ENCODE data around the gene VTI1A. TPM values are rescaled to one million over a fixed set of nuclear protein-coding genes. Genes with fewer than 3 reads are reported as not detected.

The VTI1A gene
- total RNA-seq, 2 donors from 2014 or later, result 58.8 to 65.0 TPM

- Mint-ChIP-seq H3K27ac (no peak overlapping the region), H3K4me3 (no peak overlapping the region), H3K4me1 (peaks cover 2% of the 10 kb centered on the region), H3K36me3 (ENCODE audit: low read depth) (no peaks in the 10 kb centered on the region), H3K27me3 (no peaks in the 10 kb centered on the region)
- ATAC-seq (no peak), DNase-seq (no peak)
- H3K9me3 ChIP-seq (ENCODE audit: control insufficient read depth, low read length, poor library complexity, severe bottlenecking), result no peaks in the 10 kb centered on the region
Measured at GRCh38 chr10:112801004-112801403, 354.0 kb downstream of the VTI1A start.

- H3K27me3 Mint-ChIP-seq, result no peaks in the 10 kb centered on the region
- H3K4me1 Mint-ChIP-seq, result peaks cover 2% of the 10 kb centered on the region
- no peak overlapping the region for H3K4me3 Mint-ChIP-seq
- ATAC-seq, result no peak
- peak overlapping the region; percentile 59 for H3K27ac Mint-ChIP-seq
- DNase-seq, result no peak
- no peaks in the 10 kb centered on the region for H3K36me3 Mint-ChIP-seq (ENCODE audit: low read depth)
- H3K9me3 ChIP-seq (ENCODE audit: control insufficient read depth, low read length, poor library complexity, severe bottlenecking), result no peaks in the 10 kb centered on the region
Measured at GRCh38 chr10:112801748-112802147, 354.7 kb downstream of the VTI1A start.

- Mint-ChIP-seq H3K4me1 (peaks cover 2% of the 10 kb centered on the region), H3K27me3 (no peaks in the 10 kb centered on the region), H3K27ac (no peak overlapping the region), H3K36me3 (ENCODE audit: low read depth) (no peaks in the 10 kb centered on the region), H3K4me3 (no peak overlapping the region)
- DNase-seq (no peak), ATAC-seq (no peak)
- no peaks in the 10 kb centered on the region for H3K9me3 ChIP-seq (ENCODE audit: control insufficient read depth, low read length, poor library complexity, severe bottlenecking)
Measured at GRCh38 chr10:112802411-112803022, 355.5 kb downstream of the VTI1A start.

GRCh38 chr10:112803961-112804401 lies 357.0 kb downstream of the VTI1A start:
- ATAC-seq, result no peak

GRCh38 chr10:112805254-112805590 lies 358.2 kb downstream of the VTI1A start:
- no peaks in the 10 kb centered on the region for H3K27me3 Mint-ChIP-seq
- no peak for DNase-seq
- no peaks in the 10 kb centered on the region for H3K9me3 ChIP-seq (ENCODE audit: control insufficient read depth, low read length, poor library complexity, severe bottlenecking)
- peaks cover 2% of the 10 kb centered on the region for H3K4me1 Mint-ChIP-seq
- peaks cover 3% of the 10 kb centered on the region for H3K36me3 Mint-ChIP-seq (ENCODE audit: low read depth)
- H3K4me3 Mint-ChIP-seq, result no peak overlapping the region
- ATAC-seq, result no peak
- H3K27ac Mint-ChIP-seq, result no peak overlapping the region

More at GRCh38 chr10:112803961-112804401, 357.0 kb downstream of the VTI1A start:
- H3K9me3 ChIP-seq (ENCODE audit: control insufficient read depth, low read length, poor library complexity, severe bottlenecking), result no peaks in the 10 kb centered on the region
- Mint-ChIP-seq H3K4me1 (peaks cover 2% of the 10 kb centered on the region), H3K36me3 (ENCODE audit: low read depth) (no peaks in the 10 kb centered on the region), H3K4me3 (no peak overlapping the region), H3K27ac (no peak overlapping the region), H3K27me3 (no peaks in the 10 kb centered on the region)
- DNase-seq, result no peak

- Mint-ChIP-seq H3K27me3 (no peaks in the 10 kb centered on the region), H3K4me3 (no peak overlapping the region), H3K36me3 (ENCODE audit: low read depth) (peaks cover 3% of the 10 kb centered on the region), H3K4me1 (peaks cover 2% of the 10 kb centered on the region), H3K27ac (no peak overlapping the region)
- H3K9me3 ChIP-seq (ENCODE audit: control insufficient read depth, low read length, poor library complexity, severe bottlenecking), result no peaks in the 10 kb centered on the region
- ATAC-seq (no peak), DNase-seq (no peak)
Measured at GRCh38 chr10:112805701-112806100, 358.7 kb downstream of the VTI1A start.

GRCh38 chr10:112807013-112807412 lies 360.0 kb downstream of the VTI1A start:
- Mint-ChIP-seq H3K4me3 (no peak overlapping the region), H3K4me1 (no peaks in the 10 kb centered on the region), H3K36me3 (ENCODE audit: low read depth) (peaks cover 3% of the 10 kb centered on the region), H3K27me3 (no peaks in the 10 kb centered on the region), H3K27ac (no peak overlapping the region)
- ATAC-seq (no peak), DNase-seq (no peak)
- H3K9me3 ChIP-seq (ENCODE audit: control insufficient read depth, low read length, poor library complexity, severe bottlenecking), result no peaks in the 10 kb centered on the region

- Mint-ChIP-seq H3K4me1 (peaks cover 4% of the 10 kb centered on the region), H3K27ac (no peak overlapping the region), H3K27me3 (no peaks in the 10 kb centered on the region), H3K36me3 (ENCODE audit: low read depth) (peaks cover 5% of the 10 kb centered on the region), H3K4me3 (no peak overlapping the region)
- ATAC-seq, result no peak
- no peaks in the 10 kb centered on the region for H3K9me3 ChIP-seq (ENCODE audit: control insufficient read depth, low read length, poor library complexity, severe bottlenecking)
- DNase-seq, result no peak
Measured at GRCh38 chr10:112809736-112810135, 362.7 kb downstream of the VTI1A start.

GRCh38 chr10:112810711-112811151 lies 363.7 kb downstream of the VTI1A start:
- Mint-ChIP-seq H3K27me3 (no peaks in the 10 kb centered on the region), H3K27ac (no peak overlapping the region), H3K4me3 (no peak overlapping the region), H3K4me1 (peaks cover 4% of the 10 kb centered on the region), H3K36me3 (ENCODE audit: low read depth) (peaks cover 6% of the 10 kb centered on the region)
- DNase-seq, result no peak
- H3K9me3 ChIP-seq (ENCODE audit: control insufficient read depth, low read length, poor library complexity, severe bottlenecking), result no peaks in the 10 kb centered on the region
- ATAC-seq, result no peak

GRCh38 chr10:112811741-112812551 lies 364.9 kb downstream of the VTI1A start:
- Mint-ChIP-seq H3K36me3 (ENCODE audit: low read depth) (peaks cover 9% of the 10 kb centered on the region), H3K27me3 (no peaks in the 10 kb centered on the region), H3K4me3 (no peak overlapping the region), H3K27ac (no peak overlapping the region), H3K4me1 (peaks cover 4% of the 10 kb centered on the region)
- H3K9me3 ChIP-seq (ENCODE audit: control insufficient read depth, low read length, poor library complexity, severe bottlenecking), result no peaks in the 10 kb centered on the region
- DNase-seq, result no peak
- no peak for ATAC-seq

- DNase-seq, result no peak
- Mint-ChIP-seq H3K27me3 (no peaks in the 10 kb centered on the region), H3K36me3 (ENCODE audit: low read depth) (peaks cover 9% of the 10 kb centered on the region), H3K27ac (no peak overlapping the region), H3K4me1 (peaks cover 4% of the 10 kb centered on the region), H3K4me3 (no peak overlapping the region)
- no peak for ATAC-seq
- H3K9me3 ChIP-seq (ENCODE audit: control insufficient read depth, low read length, poor library complexity, severe bottlenecking), result no peaks in the 10 kb centered on the region
Measured at GRCh38 chr10:112812586-112812985, 365.6 kb downstream of the VTI1A start.

GRCh38 chr10:112813866-112814591 lies 367.0 kb downstream of the VTI1A start:
- Mint-ChIP-seq H3K4me1 (peaks cover 4% of the 10 kb centered on the region), H3K27me3 (no peaks in the 10 kb centered on the region), H3K36me3 (ENCODE audit: low read depth) (peaks cover 9% of the 10 kb centered on the region)

GRCh38 chr10:112815269-112816032 lies 368.4 kb downstream of the VTI1A start:
- Mint-ChIP-seq H3K4me3 (no peak overlapping the region), H3K4me1 (peaks cover 4% of the 10 kb centered on the region), H3K27me3 (no peaks in the 10 kb centered on the region), H3K36me3 (ENCODE audit: low read depth) (peaks cover 7% of the 10 kb centered on the region), H3K27ac (no peak overlapping the region)
- DNase-seq, result no peak
- no peaks in the 10 kb centered on the region for H3K9me3 ChIP-seq (ENCODE audit: control insufficient read depth, low read length, poor library complexity, severe bottlenecking)
- ATAC-seq, result no peak

More at GRCh38 chr10:112813866-112814591, 367.0 kb downstream of the VTI1A start:
- no peak overlapping the region for H3K27ac Mint-ChIP-seq
- no peak overlapping the region for H3K4me3 Mint-ChIP-seq
- DNase-seq (no peak), ATAC-seq (no peak)
- no peaks in the 10 kb centered on the region for H3K9me3 ChIP-seq (ENCODE audit: control insufficient read depth, low read length, poor library complexity, severe bottlenecking)
